ENCODE measurements around the gene UBE3A. TPM values are rescaled to one million over a fixed set of nuclear protein-coding genes. Genes with fewer than 3 reads are reported as not detected.

The UBE3A gene
- total and polyA plus RNA-seq, 2 donors from 2014 or later, result 22.3 to 103 TPM

GRCh38 chr15:25385986-25386385 is 52.8 kb downstream of the UBE3A start:
- H3K27me3 ChIP-seq (ENCODE audit: control insufficient read depth, insufficient read depth, low read length), result no peaks in the 10 kb centered on the region
- no peak overlapping the region for H3K9ac ChIP-seq (ENCODE audit: low read length in 3 of 3)
- H3K4me1 ChIP-seq (ENCODE audit: control insufficient read depth in 2 of 3, insufficient read depth in 2 of 3, low read depth in 1 of 3, low read length in 3 of 3), result no peaks in the 10 kb centered on the region
- no peak overlapping the region for H3K4me3 ChIP-seq (ENCODE audit: low read length in 3 of 3)
- intact Hi-C loops (cut with DNase I), result no loop called here
- no peak for FAIRE-seq
- H3K27ac ChIP-seq (ENCODE audit: low read depth in 2 of 2, low read length in 2 of 2), result no peak overlapping the region
- H3K36me3 ChIP-seq (ENCODE audit: control insufficient read depth in 2 of 3, insufficient read depth in 3 of 3, low read length in 3 of 3), result peaks cover 0 to 2% (median 0%) of the 10 kb centered on the region in 3 donors
- no peak for TF ChIP-seq CTCF (IDR thresholded peaks at IDR 0.05; ENCODE audit: borderline replicate concordance, extremely low read depth, insufficient read depth)
- DNase-seq, result no peak
- H3K9me3 ChIP-seq (ENCODE audit: control insufficient read depth in 2 of 3, insufficient read depth in 1 of 3, low read length in 3 of 3), result no peaks in the 10 kb centered on the region

GRCh38 chr15:25381579-25381978 is 57.2 kb downstream of the UBE3A start:
- intact Hi-C loops (cut with DNase I), result no loop called here
- no peak overlapping the region for H3K4me3 ChIP-seq (ENCODE audit: low read length in 3 of 3)
- H3K9ac ChIP-seq (ENCODE audit: low read length in 3 of 3), result no peak overlapping the region
- no peaks in the 10 kb centered on the region for H3K9me3 ChIP-seq (ENCODE audit: control insufficient read depth in 2 of 3, insufficient read depth in 1 of 3, low read length in 3 of 3)
- H3K27ac ChIP-seq (ENCODE audit: low read depth in 2 of 2, low read length in 2 of 2), result no peak overlapping the region
- H3K27me3 ChIP-seq (ENCODE audit: control insufficient read depth, insufficient read depth, low read length), result no peaks in the 10 kb centered on the region
- FAIRE-seq (no peak), DNase-seq (no peak)
- peaks cover 0 to 2% (median 0%) of the 10 kb centered on the region in 3 donors for H3K36me3 ChIP-seq (ENCODE audit: control insufficient read depth in 2 of 3, insufficient read depth in 3 of 3, low read length in 3 of 3)
- H3K4me1 ChIP-seq (ENCODE audit: control insufficient read depth in 2 of 3, insufficient read depth in 2 of 3, low read depth in 1 of 3, low read length in 3 of 3), result no peaks in the 10 kb centered on the region
- TF ChIP-seq CTCF (IDR thresholded peaks at IDR 0.05; ENCODE audit: borderline replicate concordance, extremely low read depth, insufficient read depth), result no peak

GRCh38 chr15:25378501-25378901 is 60.3 kb downstream of the UBE3A start:
- H3K27me3 ChIP-seq (ENCODE audit: control insufficient read depth, insufficient read depth, low read length), result no peaks in the 10 kb centered on the region
- H3K9ac ChIP-seq (ENCODE audit: low read length in 3 of 3), result no peak overlapping the region
- no peak for FAIRE-seq
- peaks cover 5 to 11% (median 8%) of the 10 kb centered on the region in 3 donors for H3K36me3 ChIP-seq (ENCODE audit: control insufficient read depth in 2 of 3, insufficient read depth in 3 of 3, low read length in 3 of 3)
- intact Hi-C loops (cut with DNase I), result no loop called here
- no peaks in the 10 kb centered on the region for H3K4me1 ChIP-seq (ENCODE audit: control insufficient read depth in 2 of 3, insufficient read depth in 2 of 3, low read depth in 1 of 3, low read length in 3 of 3)
- no peak overlapping the region for H3K27ac ChIP-seq (ENCODE audit: low read depth in 2 of 2, low read length in 2 of 2)
- DNase-seq, result no peak
- no peaks in the 10 kb centered on the region for H3K9me3 ChIP-seq (ENCODE audit: control insufficient read depth in 2 of 3, insufficient read depth in 1 of 3, low read length in 3 of 3)
- no peak overlapping the region for H3K4me3 ChIP-seq (ENCODE audit: low read length in 3 of 3)
- no peak for TF ChIP-seq CTCF (IDR thresholded peaks at IDR 0.05; ENCODE audit: borderline replicate concordance, extremely low read depth, insufficient read depth)

- DNase-seq (peak in 2 of 5 donors; percentile 32 to 69), FAIRE-seq (no peak)
- Histone ChIP-seq H3K4me1 (ENCODE audit: control insufficient read depth in 2 of 3, insufficient read depth in 2 of 3, low read depth in 1 of 3, low read length in 3 of 3) (no peaks in the 10 kb centered on the region), H3K27ac (ENCODE audit: low read depth in 2 of 2, low read length in 2 of 2) (no peak overlapping the region), H3K9ac (ENCODE audit: low read length in 3 of 3) (no peak overlapping the region), H3K36me3 (ENCODE audit: control insufficient read depth in 2 of 3, insufficient read depth in 3 of 3, low read length in 3 of 3) (peaks cover 10 to 29% (median 11%) of the 10 kb centered on the region in 3 donors), H3K4me3 (ENCODE audit: low read length in 3 of 3) (no peak overlapping the region), H3K27me3 (ENCODE audit: control insufficient read depth, insufficient read depth, low read length) (no peaks in the 10 kb centered on the region), H3K9me3 (ENCODE audit: control insufficient read depth in 2 of 3, insufficient read depth in 1 of 3, low read length in 3 of 3) (no peaks in the 10 kb centered on the region)
- intact Hi-C loops (cut with DNase I), result no loop called here
- TF ChIP-seq CTCF (IDR thresholded peaks at IDR 0.05; ENCODE audit: borderline replicate concordance, extremely low read depth, insufficient read depth), result no peak
Observed at GRCh38 chr15:25375557-25375956, 63.3 kb downstream of the UBE3A start.
